Measurements from ENCODE around the gene PIEZO2. TPM values are rescaled to one million over a fixed set of nuclear protein-coding genes. Genes with fewer than 3 reads are reported as not detected.

The PIEZO2 gene
- total and polyA plus RNA-seq, 12 donors, result 0.07 to 1.4 (median 0.25) TPM; not detected in 1

- no peaks in the 10 kb centered on the region for H3K27me3 ChIP-seq
- H3K27ac ChIP-seq, result no peak overlapping the region
- WGBS, 2 donors, result 88 to 100% methylated on average over 1 of the region's 1 CpG
- H3K4me1 ChIP-seq, result peaks cover 0 to 3% (median 0%) of the 10 kb centered on the region in 9 donors
- H3K36me3 ChIP-seq, result no peaks in the 10 kb centered on the region
- no peak for TF ChIP-seq CTCF (IDR thresholded peaks at IDR 0.05)
- H3K9me3 ChIP-seq, result no peaks in the 10 kb centered on the region
- ATAC-seq, result no peak
- no peak overlapping the region for H3K4me3 ChIP-seq
- intact Hi-C loops (cut with DNase I), result no loop called here
- DNase-seq, result no peak
Measured at GRCh38 chr18:10907749-10908148, 241.6 kb downstream of the PIEZO2 start.

DNA sequence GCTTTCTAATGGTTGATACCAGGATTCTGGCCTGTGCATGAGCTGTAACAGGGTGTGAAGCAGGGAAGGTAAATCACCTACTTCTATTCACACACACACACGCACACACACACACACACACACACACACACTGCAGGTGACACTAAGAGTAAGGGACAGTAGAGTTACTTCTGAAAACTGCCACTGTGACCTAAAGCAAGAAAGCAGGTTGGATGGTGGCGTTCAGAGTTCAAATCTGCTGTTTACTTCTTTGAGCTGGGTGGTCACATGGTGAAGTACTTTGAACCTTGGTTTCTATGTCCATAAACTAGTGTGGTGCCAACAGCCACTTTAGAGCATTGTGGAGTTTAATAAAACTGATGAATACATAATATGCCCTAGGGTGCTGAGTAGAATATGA, 248.0 kb downstream of the PIEZO2 start:
- ATAC-seq, result no peak
- Histone ChIP-seq H3K27ac (no peak overlapping the region), H3K27me3 (peaks cover 0 to 6% (median 0%) of the 10 kb centered on the region in 7 donors), H3K4me1 (no peaks in the 10 kb centered on the region), H3K36me3 (no peaks in the 10 kb centered on the region), H3K9me3 (no peaks in the 10 kb centered on the region), H3K4me3 (no peak overlapping the region)
- TF ChIP-seq CTCF (IDR thresholded peaks at IDR 0.05), result no peak
- WGBS, 2 donors, result 87% methylated on average over 2 of the region's 2 CpGs
- no peak for DNase-seq
- intact Hi-C loops (cut with DNase I), result no loop called here

- 79 to 83% methylated on average over 4 of the region's 4 CpGs for WGBS, 2 donors
- DNase-seq (no peak), ATAC-seq (no peak)
- Histone ChIP-seq H3K27me3 (peaks cover 0 to 6% (median 0%) of the 10 kb centered on the region in 7 donors), H3K36me3 (no peaks in the 10 kb centered on the region), H3K4me3 (no peak overlapping the region), H3K27ac (no peak overlapping the region), H3K9me3 (no peaks in the 10 kb centered on the region), H3K4me1 (no peaks in the 10 kb centered on the region)
- intact Hi-C loops (cut with DNase I), result no loop called here
- no peak for TF ChIP-seq CTCF (IDR thresholded peaks at IDR 0.05)
Measured at GRCh38 chr18:10900435-10900834, 248.9 kb downstream of the PIEZO2 start.

DNA sequence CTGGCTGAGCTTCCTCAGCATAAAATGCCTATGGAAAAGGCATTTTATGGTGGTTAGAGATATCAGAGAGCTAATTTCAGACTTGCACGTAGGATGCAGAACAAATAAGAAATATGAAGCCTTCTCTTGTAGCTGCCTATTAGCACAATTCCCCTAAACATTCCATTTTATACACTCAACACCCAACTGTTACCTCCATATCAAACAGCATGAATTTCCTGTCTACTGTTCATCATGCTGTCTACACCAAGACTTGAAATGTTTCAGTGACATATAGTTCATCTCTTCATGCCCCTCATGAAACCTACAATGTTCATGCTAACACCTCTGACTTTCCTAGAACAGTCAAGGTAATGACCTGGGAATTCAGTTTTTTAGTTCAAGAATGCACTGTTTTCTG, 249.9 kb downstream of the PIEZO2 start:
- DNase-seq, result no peak
- H3K36me3 ChIP-seq, result no peaks in the 10 kb centered on the region
- peaks cover 0 to 6% (median 0%) of the 10 kb centered on the region in 7 donors for H3K27me3 ChIP-seq
- no peaks in the 10 kb centered on the region for H3K4me1 ChIP-seq
- 74 to 78% methylated on average over 1 of the region's 1 CpG for WGBS, 2 donors
- intact Hi-C loops (cut with DNase I), result no loop called here
- H3K27ac ChIP-seq, result no peak overlapping the region
- ATAC-seq, result no peak
- no peak for TF ChIP-seq CTCF (IDR thresholded peaks at IDR 0.05)
- no peak overlapping the region for H3K4me3 ChIP-seq
- H3K9me3 ChIP-seq, result no peaks in the 10 kb centered on the region
